ENCODE data around the gene TRIM71. TPM values are rescaled to one million over a fixed set of nuclear protein-coding genes. Genes with fewer than 3 reads are reported as not detected.

The TRIM71 gene
- total RNA-seq, 4 donors from 2014 or later = 0.16 TPM; not detected in 3

DNA sequence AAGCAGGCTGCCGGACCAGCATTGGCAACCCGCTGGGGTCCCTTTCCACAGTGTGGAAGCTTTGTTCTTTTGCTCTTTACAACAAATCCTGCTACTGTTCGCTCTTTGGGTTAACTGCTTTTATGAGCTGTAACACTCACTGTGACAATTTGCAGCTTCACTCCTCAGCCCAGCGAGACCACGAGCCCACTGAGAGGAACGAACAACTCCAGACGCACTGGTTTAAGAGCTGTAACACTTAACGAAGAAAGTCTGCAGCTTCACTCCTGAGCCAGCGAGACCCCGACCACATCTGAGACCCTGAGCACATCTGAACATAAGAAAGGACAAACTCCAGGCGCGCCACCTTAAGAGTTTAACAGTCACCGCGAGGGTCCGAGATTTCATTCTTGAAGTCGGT, 122.9 kb downstream of the TRIM71 start:
- no peak for TF ChIP-seq CTCF (IDR thresholded peaks at IDR 0.05; ENCODE audit: low read depth)

GRCh38 chr3:32945136-32945535, 127.3 kb downstream of the TRIM71 start:
- TF ChIP-seq CTCF (IDR thresholded peaks at IDR 0.05; ENCODE audit: low read depth) = no peak

DNA sequence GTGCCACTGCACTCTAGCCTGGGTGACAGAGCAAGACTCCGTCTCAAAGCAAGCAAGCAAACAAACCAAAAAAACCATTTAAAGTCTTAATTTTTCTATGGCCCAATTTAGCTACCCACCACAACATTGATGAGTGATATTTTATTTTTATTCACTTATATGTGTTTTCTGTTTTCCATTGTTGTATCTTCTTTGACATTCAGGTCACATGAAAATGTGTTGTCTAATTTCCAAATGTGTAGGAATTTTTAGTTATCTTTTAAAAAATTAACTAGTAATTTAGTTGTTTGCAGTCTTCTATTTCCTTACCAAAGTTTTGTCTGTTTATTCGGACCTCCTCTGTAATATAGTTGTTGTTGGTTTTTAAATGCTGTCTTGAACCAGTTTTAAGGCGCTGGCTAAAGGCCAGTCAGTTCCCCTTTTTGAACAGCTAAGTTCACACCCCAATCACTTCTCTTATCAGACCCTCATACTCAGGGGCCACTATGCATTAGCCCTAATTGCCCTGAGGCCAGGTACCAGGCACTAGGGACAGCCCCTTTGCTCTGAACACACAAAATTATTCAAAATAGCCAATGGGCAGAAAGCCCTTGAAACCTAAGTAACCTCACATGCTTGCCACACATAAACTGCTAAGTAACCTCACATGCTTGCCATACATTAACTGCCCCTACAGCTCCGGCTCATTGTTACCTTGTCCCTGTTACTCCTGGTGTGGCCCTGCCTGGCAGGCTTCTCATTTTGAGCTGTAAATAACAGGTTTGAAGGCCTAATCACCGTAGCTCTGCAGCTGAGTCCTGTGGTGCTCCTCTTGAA, 129.4 kb downstream of the TRIM71 start:
- no peak for TF ChIP-seq CTCF (IDR thresholded peaks at IDR 0.05; ENCODE audit: low read depth)

Other genes with a start within 250 kb of the TRIM71 start
- 10 to 100 TPM; 18.5 to 39.0 (median 29.2) TPM for gene DYNC1LI1, start 247.1 kb upstream of the TRIM71 start, total RNA-seq
- gene CNOT10, start 132.8 kb upstream of the TRIM71 start, total RNA-seq = 10 to 100 TPM; 16.3 to 22.6 (median 19.3) TPM
- gene CCR4, start 133.6 kb downstream of the TRIM71 start, total RNA-seq = 1 to 10 TPM in 2 of 4 donors, under 1 TPM in 1, not detected in 1; 0.44 to 2.3 (median 1.0) TPM

All from subcutaneous adipose tissue (tissue), 4 donors.